ACC112 (cell line): Measurements from ENCODE around the gene AGPAT3.

ENCODE experiments used
- H2AFZ ChIP-seq: fragments of 200-600 bp; sonication (generic); one replicate; pipeline ENCODE4 v1.6.0; 2017; ENCODE audit warnings: antibody characterized with exemption, low read length; ENCODE audit not compliant: unreplicated experiment
- H3K27ac ChIP-seq: fragments of 200-600 bp; sonication (generic); 2 replicates; pipeline ENCODE4 v1.5.1; 2014; ENCODE audit warnings: low read depth, mild to moderate bottlenecking, antibody characterized with exemption, low read length, moderate library complexity
- H3K27me3 ChIP-seq: fragments of 200-600 bp; sonication (generic); 2 replicates; pipeline ENCODE4 v1.6.1; 2014; ENCODE audit warnings: mild to moderate bottlenecking, antibody characterized with exemption, low read length, moderate library complexity, mixed read lengths; ENCODE audit not compliant: insufficient read depth
- H3K36me3 ChIP-seq: fragments of 200-600 bp; sonication (generic); 2 replicates; pipeline ENCODE4 v1.6.1; 2016; ENCODE audit warnings: mild to moderate bottlenecking, antibody characterized with exemption, low read length, moderate library complexity, mixed read lengths; ENCODE audit not compliant: insufficient read depth
- H3K4me1 ChIP-seq: fragments of 200-600 bp; sonication (generic); one replicate; pipeline ENCODE4 v1.6.1; 2016; ENCODE audit warnings: low read length, mixed read lengths; ENCODE audit not compliant: insufficient read depth, unreplicated experiment, control insufficient read depth
- H3K4me3 ChIP-seq: fragments of 200-600 bp; sonication (generic); 2 replicates; pipeline ENCODE4 v1.5.1; 2014; ENCODE audit warnings: mild to moderate bottlenecking, low read depth, low read length
- H3K79me2 ChIP-seq: fragments of 200-600 bp; sonication (generic); one replicate; pipeline ENCODE4 v1.6.0; 2016; ENCODE audit warnings: low read length; ENCODE audit not compliant: control insufficient read depth, unreplicated experiment, insufficient read depth

Gene AGPAT3

DNA sequence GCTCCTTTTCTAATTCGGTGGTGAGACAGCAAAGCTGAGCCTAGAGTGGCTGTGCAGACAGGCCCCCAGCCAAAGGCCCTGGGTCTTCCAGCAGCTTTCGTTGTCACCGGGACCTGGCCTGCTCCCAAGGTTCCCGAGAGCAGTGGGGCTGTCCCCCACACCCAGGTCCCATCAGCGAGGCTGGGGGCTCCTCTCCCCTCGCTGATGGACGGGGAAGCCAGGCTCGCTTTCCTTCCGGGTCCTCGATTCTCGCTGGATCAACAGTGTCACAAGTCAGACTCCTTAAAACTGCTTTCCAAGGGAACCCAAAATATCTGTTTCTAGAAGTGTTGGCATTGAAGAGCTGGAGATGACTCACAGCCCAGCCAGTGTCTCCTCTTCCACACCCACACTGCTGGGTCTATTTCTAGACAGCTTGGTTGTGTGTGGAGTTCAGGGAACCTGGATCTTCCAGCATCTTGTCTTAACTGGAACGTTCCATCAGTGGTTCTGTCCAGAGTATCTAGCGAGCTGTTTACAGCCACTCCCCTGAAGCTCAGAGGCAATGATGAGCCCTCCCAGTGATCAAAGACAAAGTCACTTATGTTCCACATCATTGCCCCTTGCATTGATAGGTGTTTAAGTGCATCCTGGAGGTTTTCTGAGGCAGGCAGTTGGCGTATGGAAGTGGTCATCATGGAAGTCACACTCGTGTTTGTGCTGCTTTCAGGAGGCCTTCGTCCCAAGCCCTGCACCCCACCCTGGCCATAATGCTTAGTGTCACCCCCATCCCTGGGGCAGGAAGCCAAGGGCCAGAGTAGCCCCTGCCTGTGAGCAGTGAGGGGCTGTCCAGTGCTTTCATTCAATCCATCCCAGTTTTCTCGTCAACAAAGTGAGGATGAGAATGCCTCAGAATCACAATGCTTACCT, 40.4 kb upstream of the AGPAT3 start:
- Histone ChIP-seq H3K27ac (no peak overlapping the region), H3K27me3 (peaks cover 4% of the 10 kb centered on the region; the same call in 1 of the 2 replicates), H3K79me2 (no peaks in the 10 kb centered on the region), H2AFZ (no peak overlapping the region), H3K4me1 (peaks cover 14% of the 10 kb centered on the region), H3K4me3 (no peak overlapping the region), H3K36me3 (no peaks in the 10 kb centered on the region)

GRCh38 chr21:43825242-43825935, 39.6 kb upstream of the AGPAT3 start:
- Histone ChIP-seq H3K4me1 (peaks cover 14% of the 10 kb centered on the region), H2AFZ (no peak overlapping the region), H3K36me3 (no peaks in the 10 kb centered on the region), H3K27ac (no peak overlapping the region), H3K4me3 (no peak overlapping the region), H3K79me2 (no peaks in the 10 kb centered on the region), H3K27me3 (peaks cover 6% of the 10 kb centered on the region; the same call in 1 of the 2 replicates)

- Histone ChIP-seq H2AFZ (no peak overlapping the region), H3K27me3 (peaks cover 6% of the 10 kb centered on the region; the same call in 1 of the 2 replicates), H3K36me3 (no peaks in the 10 kb centered on the region), H3K79me2 (no peaks in the 10 kb centered on the region), H3K4me3 (no peak overlapping the region), H3K27ac (no peak overlapping the region), H3K4me1 (peaks cover 14% of the 10 kb centered on the region)
These were observed 38.9 kb upstream of the AGPAT3 start for GRCh38 chr21:43825936-43826622.

DNA sequence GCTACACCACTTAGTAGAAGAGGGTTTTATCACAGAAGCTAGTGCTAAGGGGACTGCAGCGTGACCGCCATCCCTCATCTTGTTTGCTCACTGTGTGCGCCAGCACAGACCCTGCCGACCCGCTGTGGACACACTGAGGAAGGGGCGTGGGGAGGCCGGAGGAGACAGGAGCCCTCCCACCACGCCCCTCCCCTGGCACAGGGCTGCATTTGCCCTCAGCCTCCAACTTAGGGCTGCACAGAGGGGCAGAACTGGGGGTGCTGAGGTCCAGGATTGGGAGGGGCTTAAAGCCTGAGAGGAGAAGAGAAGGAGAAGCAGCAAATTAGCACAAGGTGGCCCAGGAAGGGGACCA, 38.4 kb upstream of the AGPAT3 start:
- peaks cover 9% of the 10 kb centered on the region; the same call in 1 of the 2 replicates for H3K27me3 ChIP-seq
- no peak overlapping the region for H3K4me3 ChIP-seq
- no peaks in the 10 kb centered on the region for H3K36me3 ChIP-seq
- H3K27ac ChIP-seq = no peak overlapping the region; the same call in 1 of the 2 replicates
- peak overlapping the region; percentile 59 for H2AFZ ChIP-seq
- H3K4me1 ChIP-seq = peaks cover 14% of the 10 kb centered on the region
- H3K79me2 ChIP-seq = no peaks in the 10 kb centered on the region

GRCh38 chr21:43827015-43827611, 37.9 kb upstream of the AGPAT3 start:
- H2AFZ ChIP-seq = peak overlapping the region; percentile 59
- no peak overlapping the region; the same call in 1 of the 2 replicates for H3K27ac ChIP-seq
- H3K4me1 ChIP-seq = peaks cover 14% of the 10 kb centered on the region

GRCh38 chr21:43829161-43829560, 35.9 kb upstream of the AGPAT3 start:
- H3K36me3 ChIP-seq = no peaks in the 10 kb centered on the region
- peaks cover 13% of the 10 kb centered on the region; the same call in 1 of the 2 replicates for H3K27me3 ChIP-seq
- H3K4me3 ChIP-seq = no peak overlapping the region
- peaks cover 13% of the 10 kb centered on the region for H3K4me1 ChIP-seq
- H3K27ac ChIP-seq = no peak overlapping the region
- H2AFZ ChIP-seq = no peak overlapping the region
- H3K79me2 ChIP-seq = no peaks in the 10 kb centered on the region

More at GRCh38 chr21:43827015-43827611, 37.9 kb upstream of the AGPAT3 start:
- Histone ChIP-seq H3K79me2 (no peaks in the 10 kb centered on the region), H3K4me3 (no peak overlapping the region), H3K36me3 (no peaks in the 10 kb centered on the region), H3K27me3 (peaks cover 10% of the 10 kb centered on the region; the same call in 1 of the 2 replicates)

DNA sequence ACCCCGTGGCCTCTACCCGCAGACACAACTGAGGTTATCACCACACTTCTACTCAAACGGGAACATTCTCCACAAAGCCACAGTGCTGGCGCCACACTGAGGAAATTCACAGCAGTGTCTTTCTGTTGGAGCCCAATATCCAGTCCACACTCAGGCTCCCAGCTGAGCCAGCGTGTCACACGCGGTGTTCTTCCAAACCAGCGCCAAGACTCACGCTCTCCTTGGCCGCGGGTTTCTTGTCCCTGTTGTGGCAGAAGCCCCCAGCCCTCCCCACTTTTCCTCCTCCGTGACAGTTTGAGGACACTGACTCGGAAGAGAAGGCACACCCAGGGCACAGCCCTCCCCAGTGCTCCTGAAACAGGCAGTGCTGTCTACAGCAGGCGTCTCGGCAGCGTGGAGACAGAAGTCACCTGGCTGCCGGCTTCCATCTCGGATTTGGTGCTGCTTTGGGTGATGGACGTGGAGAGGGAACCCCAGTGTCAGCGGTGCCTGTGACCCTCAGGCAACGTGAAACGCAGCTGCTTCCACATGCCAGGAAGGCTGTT, 35.4 kb upstream of the AGPAT3 start:
- H3K79me2 ChIP-seq = no peaks in the 10 kb centered on the region
- peaks cover 9% of the 10 kb centered on the region for H3K4me1 ChIP-seq
- no peak overlapping the region for H2AFZ ChIP-seq
- H3K27ac ChIP-seq = no peak overlapping the region
- H3K36me3 ChIP-seq = no peaks in the 10 kb centered on the region
- no peak overlapping the region for H3K4me3 ChIP-seq
- H3K27me3 ChIP-seq = peaks cover 13% of the 10 kb centered on the region; the same call in 1 of the 2 replicates

- Histone ChIP-seq H3K36me3 (no peaks in the 10 kb centered on the region), H2AFZ (no peak overlapping the region)
These were observed 32.9 kb upstream of the AGPAT3 start for GRCh38 chr21:43832158-43832550.

GRCh38 chr21:43832648-43833047, 32.4 kb upstream of the AGPAT3 start:
- Histone ChIP-seq H3K27ac (no peak overlapping the region), H3K36me3 (no peaks in the 10 kb centered on the region), H2AFZ (no peak overlapping the region), H3K27me3 (peaks cover 34% of the 10 kb centered on the region), H3K79me2 (no peaks in the 10 kb centered on the region), H3K4me1 (no peaks in the 10 kb centered on the region), H3K4me3 (no peak overlapping the region)

More at GRCh38 chr21:43832158-43832550, 32.9 kb upstream of the AGPAT3 start:
- H3K4me1 ChIP-seq = no peaks in the 10 kb centered on the region
- no peak overlapping the region for H3K4me3 ChIP-seq
- no peaks in the 10 kb centered on the region for H3K79me2 ChIP-seq
- H3K27ac ChIP-seq = no peak overlapping the region
- H3K27me3 ChIP-seq = peaks cover 29% of the 10 kb centered on the region
